Testis (tissue), 3 donors: Measurements from ENCODE around the gene HID1. TPM values are rescaled to one million over a fixed set of nuclear protein-coding genes. Genes with fewer than 3 reads are reported as not detected.

Experiments used
- DNase-seq: peaks from one replicate; pipeline ENCODE4 v3.0.0-alpha.2; 2019
- H3K27ac ChIP-seq, 2 donors: fragments of 200-600 bp; sonication (generic); one replicate each; pipeline ENCODE4 v1.5.1; 2019
- H3K27me3 ChIP-seq: fragments of 200-600 bp; sonication (generic); one replicate; pipeline ENCODE4 v1.5.1; 2019
- H3K36me3 ChIP-seq: fragments of 200-600 bp; sonication (generic); one replicate; pipeline ENCODE4 v1.5.1; 2017; ENCODE audit warnings: low read depth; ENCODE audit errors: missing control alignments
- H3K4me1 ChIP-seq: fragments of 200-600 bp; sonication (generic); one replicate; pipeline ENCODE4 v1.5.1; 2019
- H3K4me3 ChIP-seq, 2 donors: fragments of 200-600 bp; sonication (generic); one replicate each; pipeline ENCODE4 v1.5.1; 2017 to 2019
- H3K9me3 ChIP-seq: fragments of 200-600 bp; sonication (generic); one replicate; pipeline ENCODE4 v1.5.1; 2017
- POLR2A ChIP-seq: fragments of 450-650 bp; IDR thresholded peaks from one replicate; pipeline ENCODE4 v1.6.1; 2017; ENCODE audit warnings: antibody characterized with exemption, mild to moderate bottlenecking, moderate library complexity
- WGBS, 2 donors: methylation state at CpG; one replicate each; pipeline ENCODE4 v1.1.5; 2018; 5-methylcytosine and 5-hydroxymethylcytosine counted together
- intact Hi-C: fragments of 100-400 bp; cut with DNase I; formaldehyde crosslinking; loops from one replicate; pipeline ENCODE4 v1.15.1; 2023; ENCODE audit warnings: low total_unique reads
- polyA plus RNA-seq: library from polyadenylated mRNA; stranded (reverse); fragments of 350-450 nt; fragmentation: Illumina TruSeq; extraction: RNeasy Lipid Tissue Mini Kit (QIAGEN cat#74804); gene quantifications from one replicate; pipeline ENCODE4 v1.2.3, GENCODE V29; 2014; ENCODE audit warnings: low read depth, low replicate concordance; ENCODE audit not compliant: insufficient read depth
- total RNA-seq, 2 donors: library from RNA; depleted of rRNA; stranded (reverse); fragments of >200 nt; gene quantifications; one replicate each; pipeline ENCODE4 v1.2.3, GENCODE V29; 2016
- TF ChIP-seq, protein P1 (sequence below), 3 experiments: fragments of 450-650 bp in 2 of 3; fragments of 200-600 bp in 1 of 3; sonication (generic) in 1 of 3; IDR thresholded peaks; one replicate each; pipeline ENCODE4 v1.5.1; 2016 to 2019; ENCODE audit warnings: antibody characterized with exemption in 3 of 3, mild to moderate bottlenecking in 2 of 3, moderate library complexity in 1 of 3

Gene HID1
- total and polyA plus RNA-seq, 3 donors from 2014 or later: 18.6 to 45.8 (median 40.9) TPM

DNA sequence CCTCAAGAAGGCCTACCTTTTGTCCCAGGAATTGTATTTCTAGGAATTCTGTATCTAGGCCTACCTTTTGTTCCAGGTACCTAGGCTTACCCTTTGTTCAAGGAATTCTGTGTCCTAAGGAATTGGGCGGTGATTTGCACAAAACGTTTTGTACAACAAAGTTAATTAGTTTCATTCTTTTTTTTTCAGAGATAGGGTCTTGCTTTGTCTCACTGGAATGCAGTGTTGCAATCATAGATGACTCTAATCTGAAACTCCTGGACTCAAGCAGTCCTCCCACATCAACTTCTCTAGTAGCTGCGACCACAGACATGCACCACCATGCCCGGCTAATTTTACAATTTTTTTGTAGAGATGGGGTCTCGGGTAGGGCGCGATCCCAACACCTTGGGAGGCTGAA, 21.9 kb upstream of the HID1 start:
- 62 to 69% methylated on average over 7 of the region's 7 CpGs for whole genome bisulfite sequencing, 2 donors
- no peak for DNase-seq
- Histone ChIP-seq H3K4me3 (no peak overlapping the region), H3K27ac (peak overlapping the region in 1 of 2 donors; percentile 44), H3K4me1 (peaks cover 16% of the 10 kb centered on the region), H3K9me3 (no peaks in the 10 kb centered on the region), H3K36me3 (no peaks in the 10 kb centered on the region), H3K27me3 (no peaks in the 10 kb centered on the region)
- intact Hi-C loops: no loop called here
- TF ChIP-seq, protein P1, sequence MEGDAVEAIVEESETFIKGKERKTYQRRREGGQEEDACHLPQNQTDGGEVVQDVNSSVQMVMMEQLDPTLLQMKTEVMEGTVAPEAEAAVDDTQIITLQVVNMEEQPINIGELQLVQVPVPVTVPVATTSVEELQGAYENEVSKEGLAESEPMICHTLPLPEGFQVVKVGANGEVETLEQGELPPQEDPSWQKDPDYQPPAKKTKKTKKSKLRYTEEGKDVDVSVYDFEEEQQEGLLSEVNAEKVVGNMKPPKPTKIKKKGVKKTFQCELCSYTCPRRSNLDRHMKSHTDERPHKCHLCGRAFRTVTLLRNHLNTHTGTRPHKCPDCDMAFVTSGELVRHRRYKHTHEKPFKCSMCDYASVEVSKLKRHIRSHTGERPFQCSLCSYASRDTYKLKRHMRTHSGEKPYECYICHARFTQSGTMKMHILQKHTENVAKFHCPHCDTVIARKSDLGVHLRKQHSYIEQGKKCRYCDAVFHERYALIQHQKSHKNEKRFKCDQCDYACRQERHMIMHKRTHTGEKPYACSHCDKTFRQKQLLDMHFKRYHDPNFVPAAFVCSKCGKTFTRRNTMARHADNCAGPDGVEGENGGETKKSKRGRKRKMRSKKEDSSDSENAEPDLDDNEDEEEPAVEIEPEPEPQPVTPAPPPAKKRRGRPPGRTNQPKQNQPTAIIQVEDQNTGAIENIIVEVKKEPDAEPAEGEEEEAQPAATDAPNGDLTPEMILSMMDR (IDR thresholded peaks at IDR 0.05): no peak
- TF ChIP-seq POLR2A: no peak

DNA sequence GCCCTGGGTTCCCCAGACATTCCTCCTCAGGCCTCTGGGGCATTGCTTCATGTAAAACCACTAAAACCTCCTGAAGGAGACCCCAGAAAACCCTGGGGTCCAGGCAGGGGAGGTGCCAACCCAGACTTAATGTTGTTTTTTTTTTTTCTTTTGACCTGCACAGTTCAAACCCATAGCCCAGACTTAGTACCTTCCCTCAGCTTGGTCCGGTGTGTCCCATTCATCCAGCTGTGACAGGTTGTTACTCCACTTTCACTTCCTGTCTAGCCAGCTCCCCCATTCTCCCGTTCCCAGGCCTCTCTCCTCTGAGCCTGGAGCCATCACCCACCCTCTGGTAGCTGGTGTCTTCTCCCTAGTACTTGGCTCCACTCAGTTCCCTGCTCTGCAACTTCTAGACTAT, 19.7 kb upstream of the HID1 start:
- no peak for DNase-seq
- WGBS, 2 donors: 61 to 63% methylated on average over 2 of the region's 2 CpGs
- no peaks in the 10 kb centered on the region for H3K27me3 ChIP-seq
- TF ChIP-seq, protein P1 (IDR thresholded peaks at IDR 0.05): no peak
- TF ChIP-seq POLR2A: no peak
- intact Hi-C loops: no loop called here
- H3K27ac ChIP-seq: peak overlapping the region; percentile 36 to 39
- H3K4me1 ChIP-seq: peaks cover 23% of the 10 kb centered on the region
- H3K9me3 ChIP-seq: no peaks in the 10 kb centered on the region
- no peaks in the 10 kb centered on the region for H3K36me3 ChIP-seq
- no peak overlapping the region for H3K4me3 ChIP-seq

DNA sequence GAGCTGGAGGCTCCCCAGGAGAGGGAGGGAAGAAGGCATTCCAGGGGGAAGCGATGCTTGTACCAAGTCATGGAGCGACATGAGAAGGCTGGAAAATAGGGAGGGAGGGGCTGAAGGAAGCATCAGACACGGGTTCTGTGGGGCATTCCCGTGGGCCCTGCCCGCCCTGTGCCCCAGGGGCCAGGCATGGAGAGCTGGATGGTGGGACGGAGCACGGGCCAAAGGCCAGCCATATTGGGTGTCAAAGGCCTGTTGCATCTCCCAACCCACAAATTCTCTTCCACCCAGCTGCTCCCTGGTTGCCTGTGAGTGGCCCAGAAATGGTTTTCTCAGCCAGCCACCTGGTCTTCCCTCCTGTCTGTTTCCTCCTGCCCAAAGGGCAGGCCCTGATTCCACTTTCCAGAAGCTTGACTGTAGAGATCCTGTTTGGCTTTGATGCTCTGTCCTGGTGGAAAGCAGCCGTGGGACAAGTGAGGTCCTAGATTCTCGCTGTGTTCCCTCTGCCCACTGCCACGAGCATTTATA, 18.1 kb upstream of the HID1 start:
- no peak for DNase-seq
- Histone ChIP-seq H3K36me3 (no peaks in the 10 kb centered on the region), H3K4me3 (no peak overlapping the region), H3K4me1 (peaks cover 27% of the 10 kb centered on the region), H3K27ac (no peak overlapping the region), H3K27me3 (no peaks in the 10 kb centered on the region), H3K9me3 (no peaks in the 10 kb centered on the region)
- TF ChIP-seq, protein P1 (IDR thresholded peaks at IDR 0.05): no peak
- TF ChIP-seq POLR2A: no peak
- 90 to 92% methylated on average over 10 of the region's 10 CpGs for WGBS, 2 donors
- intact Hi-C loops: no loop called here

DNA sequence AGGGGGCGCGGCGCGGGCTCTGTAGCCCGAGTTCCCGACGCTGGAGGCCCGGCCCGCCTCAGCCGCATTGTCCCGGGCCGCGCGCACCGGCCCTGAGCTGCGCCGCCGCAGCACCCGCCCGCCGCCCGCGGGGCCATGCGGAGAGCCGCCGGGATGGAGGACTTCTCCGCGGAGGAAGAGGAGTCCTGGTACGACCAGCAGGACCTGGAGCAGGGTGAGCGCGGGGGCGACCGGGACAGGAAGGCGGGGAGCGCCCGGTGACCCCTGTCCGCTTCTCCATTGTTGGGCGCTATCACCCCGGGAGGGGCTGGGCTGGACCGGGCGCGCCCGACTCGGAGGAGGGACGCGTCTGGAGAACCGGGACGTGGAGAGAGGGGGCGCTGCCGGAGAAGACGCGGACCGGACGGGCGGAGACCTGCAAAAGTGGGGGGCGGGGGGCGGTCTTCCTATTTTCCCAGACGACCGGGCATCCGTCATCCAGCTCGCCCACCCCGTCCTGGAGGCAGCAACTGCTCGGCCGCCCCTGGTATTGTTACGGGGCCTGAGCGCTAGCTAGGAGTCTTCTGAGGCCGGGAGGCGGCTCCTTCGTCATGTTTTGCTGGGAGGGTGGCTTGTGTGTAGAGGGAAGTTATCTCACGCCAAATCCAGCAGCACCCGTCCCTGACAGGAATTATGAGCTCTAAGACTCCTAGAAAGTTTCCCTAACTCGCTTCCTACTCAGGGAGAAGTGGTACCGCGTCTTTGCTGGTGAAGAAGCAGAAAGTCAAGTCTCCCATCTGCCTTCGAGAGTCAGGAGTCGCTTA, 15.6 kb upstream of the HID1 start:
- no peak for TF ChIP-seq POLR2A
- TF ChIP-seq, protein P1 (IDR thresholded peaks at IDR 0.05): peak in 1 of 3 experiments; percentile 31
- H3K27me3 ChIP-seq: no peaks in the 10 kb centered on the region
- intact Hi-C loops: no loop called here
- peak overlapping the region; percentile 75 to 84 for H3K4me3 ChIP-seq
- peak; percentile 85 for DNase-seq
- no peaks in the 10 kb centered on the region for H3K9me3 ChIP-seq
- no peaks in the 10 kb centered on the region for H3K36me3 ChIP-seq
- 0 to 5% methylated on average over 6 to 66 of the region's 76 CpGs for WGBS, 2 donors
- peak overlapping the region; percentile 76 to 94 for H3K27ac ChIP-seq
- H3K4me1 ChIP-seq: peaks cover 19% of the 10 kb centered on the region
